A673 (cell line): Measurements from ENCODE around the gene HOXA3. TPM values are rescaled to one million over a fixed set of nuclear protein-coding genes. Genes with fewer than 3 reads are reported as not detected.
A peak's percentile ranks its signal among the peaks of the same experiment; 100 is the strongest.

ENCODE experiments used
- BruUV-seq: library from RNA; stranded (reverse); fragments of 400-500 nt; replicated peaks from 2 replicates; lab custom pipeline; 2021; lab: Mats Ljungman, UMichigan
- CTCF ChIA-PET: fragments of 300-600 bp; sonication (Branson Sonifier 250); formaldehyde crosslinking; loops from one replicate; lab custom pipeline; 2022; ENCODE audit warnings: antibody characterized with exemption; lab: Charles Lee
- POLR2A ChIA-PET: fragments of 300-600 bp; sonication (Branson Sonifier 250); formaldehyde crosslinking; loops from one replicate; lab custom pipeline; 2022; ENCODE audit warnings: antibody characterized with exemption; ENCODE audit not compliant: low non-redundant PET; lab: Charles Lee
- DNase-seq: peaks from one replicate; pipeline ENCODE4 v3.0.0-alpha.2; 2015; ENCODE audit warnings: low spot score
- H3K27ac ChIP-seq: fragments of 200-600 bp; sonication (generic); 2 replicates; pipeline ENCODE4 v1.5.1; 2016; ENCODE audit warnings: mixed run types, low read depth, mild to moderate bottlenecking, mixed read lengths, antibody characterized with exemption, low read length; ENCODE audit not compliant: poor library complexity, severe bottlenecking
- H3K27me3 ChIP-seq: fragments of 200-600 bp; sonication (generic); replicated peaks from 2 replicates; pipeline ENCODE4 v1.6.1; 2017; ENCODE audit warnings: mixed run types, low read depth, mild to moderate bottlenecking, mixed read lengths, antibody characterized with exemption, low read length; ENCODE audit not compliant: insufficient read depth, poor library complexity
- H3K36me3 ChIP-seq: fragments of 200-600 bp; sonication (generic); 2 replicates; pipeline ENCODE4 v1.6.1; 2016; ENCODE audit warnings: mixed run types, mild to moderate bottlenecking, mixed read lengths, antibody characterized with exemption, low read length; ENCODE audit not compliant: insufficient read depth, poor library complexity, severe bottlenecking
- H3K4me1 ChIP-seq: fragments of 200-600 bp; sonication (generic); 2 replicates; pipeline ENCODE4 v1.6.1; 2017; ENCODE audit warnings: mixed run types, mild to moderate bottlenecking, mixed read lengths, antibody characterized with exemption, low read length; ENCODE audit not compliant: insufficient read depth, poor library complexity, severe bottlenecking
- H3K4me3 ChIP-seq: fragments of 200-600 bp; sonication (generic); 2 replicates; pipeline ENCODE4 v1.5.1; 2016; ENCODE audit warnings: low read depth, mixed run types, mild to moderate bottlenecking, mixed read lengths, low read length; ENCODE audit not compliant: poor library complexity, severe bottlenecking
- H3K9me3 ChIP-seq: fragments of 200-600 bp; sonication (generic); 2 replicates; pipeline ENCODE4 v1.6.1; 2016; ENCODE audit warnings: mixed run types, low read depth, mild to moderate bottlenecking, mixed read lengths, antibody characterized with exemption, low read length; ENCODE audit not compliant: poor library complexity, severe bottlenecking
- CTCF ChIP-seq: fragments of 300-800, 200-600 bp; sonication (generic); conservative IDR thresholded peaks from 2 replicates; pipeline ENCODE4 v1.5.1; 2017; ENCODE audit warnings: low read depth, mild to moderate bottlenecking, antibody characterized with exemption, low read length, moderate library complexity, mixed read lengths
- EZH2 ChIP-seq: fragments of 200-600 bp; sonication (generic); IDR thresholded peaks from 2 replicates; pipeline ENCODE4 v1.6.1; 2017; ENCODE audit warnings: borderline replicate concordance, low read depth, mild to moderate bottlenecking, mixed read lengths, antibody characterized with exemption, low read length; ENCODE audit not compliant: poor library complexity, severe bottlenecking
- intact Hi-C: fragments of 100-400 bp; cut with micrococcal nuclease; formaldehyde crosslinking; loops from one replicate; pipeline ENCODE4 v1.10.0; 2022; ENCODE audit not compliant: unreplicated experiment
- total RNA-seq: library from RNA; stranded (reverse); gene quantifications from 2 replicates; pipeline ENCODE4 v1.2.3, GENCODE V29; 2021

HOXA3 gene
- total RNA-seq, 1 experiment from 2014 or later: not detected

- Histone ChIP-seq H3K36me3 (no peaks in the 10 kb centered on the region), H3K27ac (no peak overlapping the region), H3K4me3 (no peak overlapping the region), H3K9me3 (no peaks in the 10 kb centered on the region), H3K27me3 (peaks cover 100% of the 10 kb centered on the region), H3K4me1 (no peaks in the 10 kb centered on the region)
- no TSS peak for BruUV-seq
- no peak for DNase-seq
- no peak for TF ChIP-seq CTCF
- peak; percentile 54 for TF ChIP-seq EZH2
- ChIA-PET CTCF (no interaction called here), POLR2A (no interaction called here)
- intact Hi-C loops: no loop called here
Observed at GRCh38 chr7:27122077-27122910, 30.1 kb downstream of the HOXA3 start.

GRCh38 chr7:27121684-27122076, 30.7 kb downstream of the HOXA3 start:
- Histone ChIP-seq H3K27me3 (peaks cover 100% of the 10 kb centered on the region), H3K27ac (no peak overlapping the region), H3K9me3 (no peaks in the 10 kb centered on the region), H3K4me3 (no peak overlapping the region), H3K36me3 (no peaks in the 10 kb centered on the region), H3K4me1 (no peaks in the 10 kb centered on the region)
- ChIA-PET POLR2A (no interaction called here), CTCF (no interaction called here)
- intact Hi-C loops: no loop called here
- no TSS peak for BruUV-seq
- TF ChIP-seq CTCF: no peak
- no peak for TF ChIP-seq EZH2
- DNase-seq: no peak

- H3K27ac ChIP-seq: no peak overlapping the region
- no peaks in the 10 kb centered on the region for H3K9me3 ChIP-seq
- no peaks in the 10 kb centered on the region for H3K36me3 ChIP-seq
- intact Hi-C loops: no loop called here
- no peaks in the 10 kb centered on the region for H3K4me1 ChIP-seq
- no TSS peak for BruUV-seq
- H3K27me3 ChIP-seq: peaks cover 100% of the 10 kb centered on the region
- ChIA-PET POLR2A (no interaction called here), CTCF (no interaction called here)
- no peak for TF ChIP-seq EZH2
- no peak for TF ChIP-seq CTCF
- DNase-seq: no peak
- no peak overlapping the region for H3K4me3 ChIP-seq
Observed at GRCh38 chr7:27119412-27119911, 32.9 kb downstream of the HOXA3 start.
